NB4 (cell line): ENCODE results near the gene PCNX3.

Source experiments
- CTCF ChIP-seq: IDR thresholded peaks from one replicate; pipeline ENCODE4 v1.5.1; 2012; ENCODE audit warnings: low read depth, low read length
- MYC ChIP-seq: IDR thresholded peaks from 2 replicates; pipeline ENCODE4 v1.6.1; 2011; ENCODE audit warnings: low read depth, low read length
- POLR2A ChIP-seq: IDR thresholded peaks from 2 replicates; pipeline ENCODE4 v1.6.1; 2011; ENCODE audit warnings: mild to moderate bottlenecking; ENCODE audit not compliant: insufficient read length; ENCODE audit errors: extremely low read depth

GRCh38 chr11:65636108-65637031 is 20.8 kb downstream of the PCNX3 start:
- no peak for TF ChIP-seq CTCF
- TF ChIP-seq POLR2A: no peak
- TF ChIP-seq MYC: no peak
